ENCODE measurements around the gene TXNDC8. TPM values are rescaled to one million over a fixed set of nuclear protein-coding genes. Genes with fewer than 3 reads are reported as not detected.

TXNDC8 gene
- polyA plus RNA-seq, 1 donor from 2014 or later = not detected

- no peak for TF ChIP-seq MXI1 (conservative IDR thresholded peaks at IDR 0.05; ENCODE audit: poor library complexity, severe bottlenecking)
- H3K4me3 ChIP-seq (ENCODE audit: low read length) = no peak overlapping the region
These were observed 1.3 kb downstream of the TXNDC8 start for GRCh38 chr9:110336363-110336762.

GRCh38 chr9:110334871-110335270 lies 2.8 kb downstream of the TXNDC8 start:
- no peaks in the 10 kb centered on the region for H3K9me3 ChIP-seq (ENCODE audit: low read length)
- no peak overlapping the region for H3K4me2 ChIP-seq (ENCODE audit: low read length)
- no peaks in the 10 kb centered on the region for H3K79me2 ChIP-seq (replicated peaks; ENCODE audit: insufficient read depth, low read length)
- H4K20me1 ChIP-seq (ENCODE audit: insufficient read depth) = no peaks in the 10 kb centered on the region
- no peaks in the 10 kb centered on the region for H3K27me3 ChIP-seq (ENCODE audit: insufficient read depth, low read depth, low read length)
- no peak overlapping the region for H3K9ac ChIP-seq (ENCODE audit: low read length)
- no peaks in the 10 kb centered on the region for H3K36me3 ChIP-seq (ENCODE audit: insufficient read depth, low read length)
- H3K9me2 ChIP-seq (ENCODE audit: insufficient read depth, low read length) = no peaks in the 10 kb centered on the region
- no peak overlapping the region for H3K4me3 ChIP-seq (ENCODE audit: low read length)
- H3K27ac ChIP-seq (ENCODE audit: low read length) = no peak overlapping the region
- no peak overlapping the region for H2AFZ ChIP-seq (ENCODE audit: low read depth, low read length)
- no peak for TF ChIP-seq CTCF (IDR thresholded peaks at IDR 0.05; ENCODE audit: poor library complexity, severe bottlenecking)
- TF ChIP-seq SMC3 (conservative IDR thresholded peaks at IDR 0.05; ENCODE audit: poor library complexity) = no peak
- H3F3A ChIP-seq (ENCODE audit: insufficient read depth, low read length, poor library complexity, severe bottlenecking) = no peaks in the 10 kb centered on the region

More at GRCh38 chr9:110336363-110336762, 1.3 kb downstream of the TXNDC8 start:
- Histone ChIP-seq H3K27me3 (ENCODE audit: insufficient read depth, low read depth, low read length) (no peaks in the 10 kb centered on the region), H3K36me3 (ENCODE audit: insufficient read depth, low read length) (no peaks in the 10 kb centered on the region), H3K27ac (ENCODE audit: low read length) (no peak overlapping the region), H4K20me1 (ENCODE audit: insufficient read depth) (no peaks in the 10 kb centered on the region), H3K9ac (ENCODE audit: low read length) (no peak overlapping the region), H3K4me2 (ENCODE audit: low read length) (no peak overlapping the region), H2AFZ (ENCODE audit: low read depth, low read length) (no peak overlapping the region), H3F3A (ENCODE audit: insufficient read depth, low read length, poor library complexity, severe bottlenecking) (no peaks in the 10 kb centered on the region), H3K79me2 (replicated peaks; ENCODE audit: insufficient read depth, low read length) (no peaks in the 10 kb centered on the region), H3K9me3 (ENCODE audit: low read length) (no peaks in the 10 kb centered on the region), H3K9me2 (ENCODE audit: insufficient read depth, low read length) (no peaks in the 10 kb centered on the region)

- H3K4me2 ChIP-seq (ENCODE audit: low read length) = no peak overlapping the region
- no peaks in the 10 kb centered on the region for H4K20me1 ChIP-seq (ENCODE audit: insufficient read depth)
- no peak overlapping the region for H3K9ac ChIP-seq (ENCODE audit: low read length)
- H3K36me3 ChIP-seq (ENCODE audit: insufficient read depth, low read length) = no peaks in the 10 kb centered on the region
- no peaks in the 10 kb centered on the region for H3K9me2 ChIP-seq (ENCODE audit: insufficient read depth, low read length)
- no peak overlapping the region for H2AFZ ChIP-seq (ENCODE audit: low read depth, low read length)
- H3K9me3 ChIP-seq (ENCODE audit: low read length) = no peaks in the 10 kb centered on the region
- TF ChIP-seq EP300 (conservative IDR thresholded peaks at IDR 0.05; ENCODE audit: poor library complexity, severe bottlenecking) (no peak), TAF1 (IDR thresholded peaks at IDR 0.05; ENCODE audit: low read depth) (no peak), REST (IDR thresholded peaks at IDR 0.05; ENCODE audit: borderline replicate concordance) (no peak), MXI1 (conservative IDR thresholded peaks at IDR 0.05; ENCODE audit: poor library complexity, severe bottlenecking) (no peak), EZH2 (IDR thresholded peaks at IDR 0.05; ENCODE audit: borderline replicate concordance, insufficient read depth, low read length, poor library complexity, severe bottlenecking) (no peak), SMC3 (conservative IDR thresholded peaks at IDR 0.05; ENCODE audit: poor library complexity) (no peak), POLR2AphosphoS5 (IDR thresholded peaks at IDR 0.05) (no peak), RAD21 (conservative IDR thresholded peaks at IDR 0.05) (no peak)
- no peak overlapping the region for H3K4me3 ChIP-seq (ENCODE audit: low read length)
- no peaks in the 10 kb centered on the region for H3K79me2 ChIP-seq (replicated peaks; ENCODE audit: insufficient read depth, low read length)
- H3F3A ChIP-seq (ENCODE audit: insufficient read depth, low read length, poor library complexity, severe bottlenecking) = no peaks in the 10 kb centered on the region
- no peaks in the 10 kb centered on the region for H3K27me3 ChIP-seq (ENCODE audit: insufficient read depth, low read depth, low read length)
- no peak overlapping the region for H3K27ac ChIP-seq (ENCODE audit: low read length)
These were observed 3.5 kb downstream of the TXNDC8 start for GRCh38 chr9:110334183-110334582.

All from neural cell (in vitro differentiated cells).